Fibroblast of the aortic adventitia (primary cell): ENCODE measurements around the gene FYB1. TPM values are rescaled to one million over a fixed set of nuclear protein-coding genes. Genes with fewer than 3 reads are reported as not detected.

Experiments
- DNase-seq: peaks from one replicate; pipeline ENCODE4 v3.0.0-alpha.2; 2010; ENCODE audit warnings: low read depth
- H3K4me3 ChIP-seq: 2 replicates; pipeline ENCODE4 v1.5.1; 2011; ENCODE audit warnings: low read depth, mild to moderate bottlenecking, control low read depth, low read length, moderate library complexity
- total RNA-seq: library from RNA; depleted of rRNA; stranded (reverse); fragments of >200 nt; gene quantifications from 2 replicates; pipeline ENCODE4 v1.2.3, GENCODE V29; 2012; ENCODE audit warnings: low replicate concordance
- TF ChIP-seq, protein P1 (sequence below): IDR thresholded peaks from 2 replicates; pipeline ENCODE4 v1.5.1; 2011; ENCODE audit warnings: mild to moderate bottlenecking, low read length, control low read depth, inconsistent platforms; ENCODE audit not compliant: insufficient read depth

FYB1 gene
- total RNA-seq, 1 donor = 0.54 TPM

DNA sequence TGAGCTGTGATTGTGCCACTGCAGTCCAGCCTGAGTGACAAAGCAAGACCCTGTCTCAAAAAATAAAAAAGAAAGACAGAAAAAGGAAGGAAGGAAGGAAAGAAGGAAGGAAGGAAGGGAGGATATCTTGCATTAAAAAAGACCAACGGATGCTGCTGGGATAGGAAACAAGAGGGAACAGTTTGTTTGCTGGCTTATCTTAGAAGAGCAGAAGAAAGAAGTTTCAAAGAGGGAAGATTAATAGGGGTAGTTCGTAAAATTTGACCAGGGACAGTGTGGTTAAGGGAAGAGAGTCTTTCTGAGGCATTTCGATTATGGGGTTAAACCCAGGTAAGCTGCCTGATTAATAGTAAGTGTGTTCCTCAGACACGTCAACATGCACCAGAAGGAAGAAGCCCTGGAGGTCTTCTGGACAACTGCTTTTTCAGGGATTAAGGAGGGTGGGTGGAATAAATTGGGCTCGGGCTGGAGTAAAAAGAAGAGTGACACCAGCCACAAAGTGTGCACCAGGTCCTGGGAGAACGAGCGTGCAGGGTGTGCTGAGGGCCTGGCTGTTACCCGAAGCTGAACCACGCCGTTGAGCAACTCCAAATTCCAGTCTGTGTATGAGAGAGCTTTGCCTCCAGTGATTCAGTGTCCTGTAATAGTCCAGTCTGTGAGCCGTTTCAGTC lies 24.8 kb downstream of the FYB1 start:
- DNase-seq = peak; percentile 70
- TF ChIP-seq, protein P1, sequence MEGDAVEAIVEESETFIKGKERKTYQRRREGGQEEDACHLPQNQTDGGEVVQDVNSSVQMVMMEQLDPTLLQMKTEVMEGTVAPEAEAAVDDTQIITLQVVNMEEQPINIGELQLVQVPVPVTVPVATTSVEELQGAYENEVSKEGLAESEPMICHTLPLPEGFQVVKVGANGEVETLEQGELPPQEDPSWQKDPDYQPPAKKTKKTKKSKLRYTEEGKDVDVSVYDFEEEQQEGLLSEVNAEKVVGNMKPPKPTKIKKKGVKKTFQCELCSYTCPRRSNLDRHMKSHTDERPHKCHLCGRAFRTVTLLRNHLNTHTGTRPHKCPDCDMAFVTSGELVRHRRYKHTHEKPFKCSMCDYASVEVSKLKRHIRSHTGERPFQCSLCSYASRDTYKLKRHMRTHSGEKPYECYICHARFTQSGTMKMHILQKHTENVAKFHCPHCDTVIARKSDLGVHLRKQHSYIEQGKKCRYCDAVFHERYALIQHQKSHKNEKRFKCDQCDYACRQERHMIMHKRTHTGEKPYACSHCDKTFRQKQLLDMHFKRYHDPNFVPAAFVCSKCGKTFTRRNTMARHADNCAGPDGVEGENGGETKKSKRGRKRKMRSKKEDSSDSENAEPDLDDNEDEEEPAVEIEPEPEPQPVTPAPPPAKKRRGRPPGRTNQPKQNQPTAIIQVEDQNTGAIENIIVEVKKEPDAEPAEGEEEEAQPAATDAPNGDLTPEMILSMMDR = no peak

DNA sequence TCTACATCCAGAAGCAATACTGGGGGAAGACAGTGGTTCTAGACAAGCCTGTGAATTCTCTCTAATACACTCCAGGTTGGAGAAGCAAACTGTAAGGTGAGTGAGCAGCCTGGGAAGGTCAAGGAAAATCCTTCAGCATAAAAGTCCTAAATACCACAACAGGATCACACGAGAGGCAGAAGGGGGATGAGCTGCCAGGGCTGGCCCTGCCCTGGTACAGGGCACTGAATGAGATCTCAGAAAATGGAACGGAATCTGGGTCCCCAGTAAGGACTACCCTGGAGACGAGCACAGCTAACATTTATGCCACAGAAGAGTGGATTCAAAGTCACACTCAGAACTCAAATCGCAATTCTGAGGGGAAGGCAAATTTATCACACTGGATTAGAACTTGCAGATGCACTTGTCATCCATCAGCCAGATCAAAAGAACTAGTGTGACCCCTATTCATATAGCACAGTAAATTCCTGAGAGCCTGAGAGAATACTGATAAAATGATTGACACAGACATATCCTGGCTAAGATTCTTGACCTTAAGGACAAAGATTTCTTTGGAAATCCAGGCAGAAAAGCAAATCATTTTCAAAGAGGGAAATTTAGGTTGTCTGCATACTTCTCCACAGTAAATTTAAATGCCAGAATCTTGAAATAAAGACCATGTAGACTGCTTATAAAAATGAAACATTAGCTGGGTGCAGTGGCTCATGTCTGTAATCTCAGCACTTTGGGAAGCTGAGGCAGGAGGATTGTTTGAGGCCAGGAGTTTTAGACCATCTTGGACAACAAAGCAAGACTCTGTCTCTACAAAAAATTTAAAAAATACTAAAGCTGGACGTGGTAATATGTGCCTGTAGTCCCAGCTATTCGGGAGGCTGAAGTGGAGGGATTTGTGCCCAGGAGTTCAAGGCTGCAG lies 25.6 kb downstream of the FYB1 start:
- H3K4me3 ChIP-seq = no peak overlapping the region
- no peak for DNase-seq
- TF ChIP-seq, protein P1 = no peak

More for the DNA sequence above, 24.8 kb downstream of the FYB1 start:
- H3K4me3 ChIP-seq = no peak overlapping the region

DNA sequence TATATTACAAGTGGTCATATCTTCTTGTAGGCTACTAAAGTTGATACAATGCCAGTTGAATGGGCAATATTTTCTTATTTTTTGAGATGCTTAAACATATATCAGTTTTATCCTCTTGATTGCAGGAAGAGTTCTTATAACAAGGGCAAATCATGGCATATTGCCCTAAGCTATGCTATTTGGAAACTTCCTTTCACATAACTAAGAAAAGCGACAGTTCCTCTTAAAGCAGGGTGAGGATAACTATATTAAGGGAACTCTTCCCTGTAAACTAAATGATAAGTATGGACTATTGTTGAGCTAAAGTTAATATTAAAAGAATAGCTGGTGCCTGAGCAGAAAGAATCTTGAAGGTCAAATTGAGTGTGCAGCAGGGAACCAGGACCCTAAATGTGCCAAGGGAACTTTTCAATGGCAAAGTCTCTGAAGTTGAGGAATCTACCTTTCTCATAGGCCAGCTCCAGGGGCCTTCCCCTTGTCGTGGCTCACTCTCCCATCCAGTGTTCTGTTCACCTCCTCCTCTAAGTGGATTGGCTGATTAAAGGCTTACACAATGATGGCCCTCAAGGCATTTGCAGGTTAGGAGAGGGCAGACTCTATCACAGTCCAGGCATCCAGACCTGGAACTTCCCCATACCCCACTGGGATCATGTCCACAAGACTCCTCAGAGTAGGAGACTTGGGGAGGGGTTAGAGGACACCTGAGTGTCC lies 26.8 kb downstream of the FYB1 start:
- no peak for DNase-seq
- no peak overlapping the region for H3K4me3 ChIP-seq
- TF ChIP-seq, protein P1 = no peak

DNA sequence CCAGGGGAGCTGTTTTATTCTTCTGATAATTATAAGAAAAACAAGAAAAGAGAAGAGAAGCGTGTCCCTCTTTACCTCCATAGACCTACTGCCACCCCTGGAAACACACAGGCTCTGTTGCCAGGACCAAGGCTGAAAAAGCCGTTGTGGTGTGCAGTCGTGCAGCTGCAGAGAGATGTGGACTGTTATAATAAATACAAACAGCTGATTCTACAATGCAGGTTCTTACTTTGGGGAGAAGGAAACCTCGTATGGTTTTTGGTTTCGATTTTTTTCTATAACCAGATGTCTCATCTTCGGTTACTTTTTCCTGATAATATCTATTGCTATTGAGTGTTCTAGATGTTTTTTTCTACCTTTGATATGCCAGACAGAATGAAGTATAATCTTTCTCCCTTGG lies 28.1 kb downstream of the FYB1 start:
- TF ChIP-seq, protein P1 = no peak
- DNase-seq = no peak
- H3K4me3 ChIP-seq = no peak overlapping the region

DNA sequence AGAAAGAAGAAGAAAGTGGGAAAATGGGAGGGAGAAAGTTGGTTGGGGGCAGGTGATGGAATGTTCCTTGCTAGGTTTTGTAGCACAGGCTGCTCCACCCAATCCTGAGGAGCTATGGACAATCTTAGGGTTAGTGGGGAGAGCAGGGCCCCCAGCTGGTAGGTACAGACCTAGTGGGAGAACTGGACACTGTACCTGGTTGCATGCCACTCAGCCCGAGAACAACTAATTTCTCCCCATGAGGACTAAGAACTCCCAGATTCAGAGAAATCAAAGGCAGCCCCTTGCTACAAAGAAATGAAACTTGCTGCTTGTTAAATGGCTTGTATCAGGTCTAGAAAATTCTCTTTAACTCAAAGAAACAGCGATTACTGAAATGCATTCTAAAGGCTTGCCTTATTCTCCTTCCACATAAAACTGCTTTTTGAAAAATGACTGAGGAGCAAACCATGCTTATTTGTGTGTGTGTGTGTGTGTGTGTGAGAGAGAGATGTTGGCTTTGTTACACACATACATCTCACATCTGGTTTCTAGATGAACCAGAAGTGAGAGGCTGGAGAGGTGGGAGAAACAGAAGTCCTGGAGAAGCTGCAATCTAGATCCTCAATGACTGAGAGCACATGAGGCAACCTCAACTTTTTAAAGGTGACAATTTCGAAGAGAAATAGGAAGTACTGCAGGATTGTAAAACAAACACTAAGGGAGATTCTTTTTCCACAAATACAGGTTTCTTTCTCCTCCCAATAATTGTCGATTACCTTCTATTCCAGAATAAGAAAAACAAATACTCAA lies 28.9 kb downstream of the FYB1 start:
- no peak for DNase-seq
- TF ChIP-seq, protein P1 = no peak
- H3K4me3 ChIP-seq = no peak overlapping the region
